Liver (tissue), 9 donors: ENCODE measurements around the gene KIRREL3. TPM values are rescaled to one million over a fixed set of nuclear protein-coding genes. Genes with fewer than 3 reads are reported as not detected.

Source experiments
- DNase-seq: peaks from one replicate; pipeline ENCODE4 v3.0.0-alpha.2; 2017; ENCODE audit warnings: low spot score
- H3K27ac ChIP-seq, 2 donors: one replicate each; pipeline ENCODE4 v1.7.0; 2013; ENCODE audit warnings: inconsistent platforms in 2 of 2, low read length in 2 of 2, control low read depth in 1 of 2, low read depth in 1 of 2, mild to moderate bottlenecking in 1 of 2
- H3K27me3 ChIP-seq, 4 donors: one replicate each; pipeline versions ENCODE4 v1.6.1 to v1.7.0; 2013; ENCODE audit warnings: low read length in 3 of 4, inconsistent platforms in 1 of 4, mild to moderate bottlenecking in 1 of 4, moderate library complexity in 1 of 4; ENCODE audit not compliant: control insufficient read depth in 4 of 4, insufficient read depth in 4 of 4
- H3K36me3 ChIP-seq, 4 donors: one replicate each; pipeline versions ENCODE4 v1.6.1 to v1.7.0; 2013; ENCODE audit warnings: low read length in 3 of 4, mild to moderate bottlenecking in 3 of 4, low read depth in 1 of 4, moderate library complexity in 1 of 4; ENCODE audit not compliant: control insufficient read depth in 4 of 4, insufficient read depth in 3 of 4
- H3K4me1 ChIP-seq, 4 donors: one replicate each; pipeline versions ENCODE4 v1.6.1 to v1.7.0; 2013; ENCODE audit warnings: low read length in 3 of 4, mild to moderate bottlenecking in 3 of 4, moderate library complexity in 1 of 4; ENCODE audit not compliant: control insufficient read depth in 4 of 4, insufficient read depth in 4 of 4
- H3K4me3 ChIP-seq, 3 donors: one replicate each; pipeline versions ENCODE4 v1.6.1 to v1.7.0; 2013; ENCODE audit warnings: low read length in 3 of 3, control low read depth in 1 of 3, low read depth in 1 of 3, mild to moderate bottlenecking in 1 of 3
- H3K9ac ChIP-seq, 2 donors: one replicate each; pipeline ENCODE4 v1.7.0; 2013; ENCODE audit warnings: low read length in 2 of 2, mild to moderate bottlenecking in 2 of 2, moderate library complexity in 2 of 2, control low read depth in 1 of 2, low read depth in 1 of 2
- H3K9me3 ChIP-seq, 4 donors: one replicate each; pipeline versions ENCODE4 v1.6.1 to v1.7.0; 2013; ENCODE audit warnings: low read length in 3 of 4; ENCODE audit not compliant: control insufficient read depth in 4 of 4
- ATF3 ChIP-seq: IDR thresholded peaks from 2 replicates; pipeline ENCODE4 v1.6.1; 2016; ENCODE audit warnings: antibody characterized with exemption
- EGR1 ChIP-seq, 2 donors: IDR thresholded peaks; 2 replicates each; pipeline ENCODE4 v1.6.1; 2016 to 2018; ENCODE audit warnings: antibody characterized with exemption in 2 of 2, low read depth in 2 of 2
- FOXA2 ChIP-seq: IDR thresholded peaks from 2 replicates; pipeline ENCODE4 v1.6.1; 2016; ENCODE audit warnings: antibody characterized with exemption
- GABPA ChIP-seq, 2 donors: IDR thresholded peaks in 1 of 2; conservative IDR thresholded peaks in 1 of 2; 2 replicates each; pipeline ENCODE4 v1.6.1; 2016; ENCODE audit warnings: antibody characterized with exemption in 2 of 2, mild to moderate bottlenecking in 1 of 2, moderate library complexity in 1 of 2
- HNF4A ChIP-seq, 2 donors: conservative IDR thresholded peaks; 2 replicates each; pipeline ENCODE4 v1.6.1; 2016; ENCODE audit warnings: antibody characterized with exemption in 2 of 2, mild to moderate bottlenecking in 2 of 2
- HNF4G ChIP-seq: IDR thresholded peaks from 2 replicates; pipeline ENCODE4 v1.6.1; 2016; ENCODE audit warnings: antibody characterized with exemption
- JUND ChIP-seq, 2 donors: IDR thresholded peaks; 2 replicates each; pipeline ENCODE4 v1.6.1; 2016; ENCODE audit warnings: antibody characterized with exemption in 2 of 2
- MAX ChIP-seq: IDR thresholded peaks from 2 replicates; pipeline ENCODE4 v1.6.1; 2016; ENCODE audit warnings: antibody characterized with exemption
- NR2F2 ChIP-seq: IDR thresholded peaks from 2 replicates; pipeline ENCODE4 v1.6.1; 2016; ENCODE audit warnings: antibody characterized with exemption
- RAD21 ChIP-seq, 2 donors: IDR thresholded peaks; 2 replicates each; pipeline ENCODE4 v1.6.1; 2016; ENCODE audit warnings: antibody characterized with exemption in 2 of 2, mild to moderate bottlenecking in 2 of 2
- REST ChIP-seq: IDR thresholded peaks from 2 replicates; pipeline ENCODE4 v1.6.1; 2016; ENCODE audit warnings: antibody characterized with exemption, mild to moderate bottlenecking
- SP1 ChIP-seq: IDR thresholded peaks from 2 replicates; pipeline ENCODE4 v1.6.1; 2018; ENCODE audit warnings: antibody characterized with exemption, mild to moderate bottlenecking
- TAF1 ChIP-seq: conservative IDR thresholded peaks from 2 replicates; pipeline ENCODE4 v1.6.1; 2016; ENCODE audit warnings: antibody characterized with exemption, mild to moderate bottlenecking
- YY1 ChIP-seq: IDR thresholded peaks from 2 replicates; pipeline ENCODE4 v1.6.1; 2016; ENCODE audit warnings: antibody characterized with exemption, mild to moderate bottlenecking
- WGBS: extraction: QIAGEN DNeasy Blood & Tissue Kit; methylation state at CpG from one replicate; pipeline ENCODE4 v1.1.7; 2013; 5-methylcytosine and 5-hydroxymethylcytosine counted together
- polyA plus RNA-seq, 2 donors: library from polyadenylated mRNA; stranded (reverse) in 1 of 2; unstranded in 1 of 2; fragments of 200-250 nt in 1 of 2; fragments of >200 nt in 1 of 2; fragmentation: Nextera tagmentation in 1 of 2; extraction: Ambion mirVana in 1 of 2; gene quantifications; one replicate each; pipeline versions ENCODE4 v1.2.1 to v1.2.3, GENCODE V29; 2013 to 2015
- total RNA-seq, 2 donors: library from RNA; depleted of rRNA; stranded (reverse); fragments of >200 nt; gene quantifications; one replicate each; pipeline ENCODE4 v1.2.3, GENCODE V29; 2014
- donor health status: healthy.
- donor health status: healthy.
- donor health status: healthy.
- donor health status: healthy.
- donor health status: healthy.

Gene KIRREL3
- total and polyA plus RNA-seq, 4 donors: 0.03 to 0.29 (median 0.08) TPM; not detected in 1

- no peak for TF ChIP-seq MAX
- no peak for TF ChIP-seq GABPA (IDR thresholded peaks at IDR 0.05 in 1 of 2, conservative IDR thresholded peaks at IDR 0.05 in 1 of 2)
- TF ChIP-seq ATF3: no peak
- no peak for TF ChIP-seq HNF4G
Measured at GRCh38 chr11:126409620-126409985, 591.0 kb downstream of the KIRREL3 start (continued).

GRCh38 chr11:126408901-126409619 is 591.5 kb downstream of the KIRREL3 start:
- no peaks in the 10 kb centered on the region for H3K4me1 ChIP-seq
- WGBS: 96% methylated on average over 12 of the region's 12 CpGs
- H3K9ac ChIP-seq: no peak overlapping the region
- TF ChIP-seq HNF4A (conservative IDR thresholded peaks at IDR 0.05): no peak
- no peak for TF ChIP-seq GABPA (IDR thresholded peaks at IDR 0.05 in 1 of 2, conservative IDR thresholded peaks at IDR 0.05 in 1 of 2)
- no peak for TF ChIP-seq TAF1
- no peak for TF ChIP-seq HNF4G
- H3K36me3 ChIP-seq: peaks cover 0 to 50% (median 14%) of the 10 kb centered on the region in 4 donors
- H3K27me3 ChIP-seq: no peaks in the 10 kb centered on the region
- H3K27ac ChIP-seq: no peak overlapping the region
- no peak overlapping the region for H3K4me3 ChIP-seq
- no peaks in the 10 kb centered on the region for H3K9me3 ChIP-seq
- no peak for DNase-seq

- Histone ChIP-seq H3K36me3 (peaks cover 0 to 45% (median 12%) of the 10 kb centered on the region in 4 donors), H3K27ac (no peak overlapping the region)
Measured at GRCh38 chr11:126408496-126408895, 592.1 kb downstream of the KIRREL3 start.

More at GRCh38 chr11:126408496-126408895, 592.1 kb downstream of the KIRREL3 start:
- no peak for TF ChIP-seq SP1
- TF ChIP-seq FOXA2: no peak
- TF ChIP-seq EGR1 (IDR thresholded peaks at IDR 0.05; ENCODE audit: low read depth in 2 of 2): no peak
- TF ChIP-seq YY1: no peak
- no peak for TF ChIP-seq NR2F2
- TF ChIP-seq RAD21 (IDR thresholded peaks at IDR 0.05): no peak
- TF ChIP-seq REST: no peak
- TF ChIP-seq HNF4G: no peak
- TF ChIP-seq JUND (IDR thresholded peaks at IDR 0.05): no peak
- 94% methylated on average over 12 of the region's 12 CpGs for WGBS
- Histone ChIP-seq H3K27me3 (no peaks in the 10 kb centered on the region), H3K4me1 (no peaks in the 10 kb centered on the region), H3K4me3 (no peak overlapping the region), H3K9ac (no peak overlapping the region), H3K9me3 (no peaks in the 10 kb centered on the region)
- DNase-seq: no peak
